Mesothelial cell of epicardium (in vitro differentiated cells): ENCODE data around the gene CIBAR2. TPM values are rescaled to one million over a fixed set of nuclear protein-coding genes. Genes with fewer than 3 reads are reported as not detected.

Experiments used
- DNase-seq, 2 experiments: peaks; one replicate each; pipeline ENCODE4 v3.0.0; 2021; ENCODE audit warnings: low spot score in 2 of 2; ENCODE audit not compliant: unreplicated experiment in 2 of 2
- H3K27ac Mint-ChIP-seq: 2 replicates; pipeline ENCODE4 v1.8.0; 2021; ENCODE audit warnings: mixed read lengths
- H3K27me3 Mint-ChIP-seq: 2 replicates; pipeline ENCODE4 v1.8.0; 2021; ENCODE audit warnings: low read depth, mixed read lengths
- H3K36me3 Mint-ChIP-seq: 2 replicates; pipeline ENCODE4 v1.8.0; 2021; ENCODE audit warnings: mixed read lengths
- H3K4me1 Mint-ChIP-seq: 2 replicates; pipeline ENCODE4 v1.8.0; 2021; ENCODE audit warnings: mixed read lengths
- H3K4me3 Mint-ChIP-seq: 2 replicates; pipeline ENCODE4 v1.8.0; 2021; ENCODE audit warnings: mild to moderate bottlenecking, moderate library complexity, mixed read lengths
- H3K9me3 Mint-ChIP-seq: 2 replicates; pipeline ENCODE4 v1.8.0; 2021; ENCODE audit warnings: mixed read lengths
- total RNA-seq: library from RNA; stranded (reverse); gene quantifications from 3 replicates; pipeline ENCODE4 v1.2.1, GENCODE V29; 2021
- TF ChIP-seq, protein P1 (sequence below): fragments of 200-600 bp; sonication (generic); IDR thresholded peaks from one replicate; pipeline ENCODE4 v1.5.0; 2021; ENCODE audit warnings: antibody characterized with exemption; ENCODE audit not compliant: unreplicated experiment

Gene CIBAR2
- total RNA-seq, 1 donor from 2014 or later, result not detected

DNA sequence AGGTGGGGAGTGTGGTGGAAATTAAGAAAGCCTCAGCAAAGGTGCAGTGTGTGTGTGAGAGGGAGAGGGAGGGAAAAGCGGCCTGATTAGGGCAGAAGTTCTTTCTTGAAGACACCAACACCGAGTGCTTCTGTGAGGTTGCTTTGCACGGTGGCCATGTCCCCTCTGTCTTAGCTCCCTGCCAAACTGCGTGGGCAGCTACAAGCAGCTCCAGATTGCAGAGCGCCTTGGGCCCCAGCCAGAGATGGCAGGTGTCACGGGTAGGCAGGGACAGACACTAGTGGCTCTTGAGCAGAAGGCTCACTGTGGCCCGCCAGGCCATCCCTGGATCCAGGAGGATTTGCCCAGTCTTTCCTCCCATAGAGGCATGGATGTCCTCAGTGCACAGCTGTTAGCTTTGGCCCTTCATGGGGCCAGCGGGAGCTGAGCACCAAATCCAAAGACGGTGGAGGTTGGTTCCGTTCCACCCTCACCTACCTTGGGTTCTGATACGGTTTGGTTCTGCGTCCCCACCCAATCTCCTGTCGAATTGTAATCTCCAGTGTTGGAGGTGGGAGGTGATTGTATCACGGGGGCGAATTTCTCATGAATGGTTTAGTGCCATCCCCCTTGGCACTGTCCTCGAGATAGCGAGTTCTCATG, 63.2 kb downstream of the CIBAR2 start:
- no peaks in the 10 kb centered on the region for H3K27me3 Mint-ChIP-seq
- TF ChIP-seq, protein P1, sequence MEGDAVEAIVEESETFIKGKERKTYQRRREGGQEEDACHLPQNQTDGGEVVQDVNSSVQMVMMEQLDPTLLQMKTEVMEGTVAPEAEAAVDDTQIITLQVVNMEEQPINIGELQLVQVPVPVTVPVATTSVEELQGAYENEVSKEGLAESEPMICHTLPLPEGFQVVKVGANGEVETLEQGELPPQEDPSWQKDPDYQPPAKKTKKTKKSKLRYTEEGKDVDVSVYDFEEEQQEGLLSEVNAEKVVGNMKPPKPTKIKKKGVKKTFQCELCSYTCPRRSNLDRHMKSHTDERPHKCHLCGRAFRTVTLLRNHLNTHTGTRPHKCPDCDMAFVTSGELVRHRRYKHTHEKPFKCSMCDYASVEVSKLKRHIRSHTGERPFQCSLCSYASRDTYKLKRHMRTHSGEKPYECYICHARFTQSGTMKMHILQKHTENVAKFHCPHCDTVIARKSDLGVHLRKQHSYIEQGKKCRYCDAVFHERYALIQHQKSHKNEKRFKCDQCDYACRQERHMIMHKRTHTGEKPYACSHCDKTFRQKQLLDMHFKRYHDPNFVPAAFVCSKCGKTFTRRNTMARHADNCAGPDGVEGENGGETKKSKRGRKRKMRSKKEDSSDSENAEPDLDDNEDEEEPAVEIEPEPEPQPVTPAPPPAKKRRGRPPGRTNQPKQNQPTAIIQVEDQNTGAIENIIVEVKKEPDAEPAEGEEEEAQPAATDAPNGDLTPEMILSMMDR, result no peak
- H3K4me3 Mint-ChIP-seq, result no peak overlapping the region
- no peak overlapping the region for H3K27ac Mint-ChIP-seq
- H3K36me3 Mint-ChIP-seq, result no peaks in the 10 kb centered on the region
- no peak for DNase-seq
- peaks cover 19% of the 10 kb centered on the region for H3K4me1 Mint-ChIP-seq
- H3K9me3 Mint-ChIP-seq, result peaks cover 3% of the 10 kb centered on the region

Other genes starting within 250 kb of the CIBAR2 start
- 45.4 to 47.9 TPM (median 45.7 TPM) in 3 replicates for gene ZDHHC7, start 100.9 kb downstream of the CIBAR2 start, total RNA-seq
- gene KIAA0513, start 84.7 kb downstream of the CIBAR2 start, total RNA-seq, result 6.0 to 7.5 TPM (median 6.8 TPM) in 3 replicates